HG03354 (cell line): ENCODE measurements around the gene MFN2.

Experiments used
- ATAC-seq: cut with Tn5 transposase; IDR thresholded peaks from one replicate; pipeline ENCODE4 v1.9.1; 2021; ENCODE audit warnings: mild to moderate bottlenecking; ENCODE audit not compliant: unreplicated experiment, poor library complexity, severe bottlenecking

Gene MFN2

DNA sequence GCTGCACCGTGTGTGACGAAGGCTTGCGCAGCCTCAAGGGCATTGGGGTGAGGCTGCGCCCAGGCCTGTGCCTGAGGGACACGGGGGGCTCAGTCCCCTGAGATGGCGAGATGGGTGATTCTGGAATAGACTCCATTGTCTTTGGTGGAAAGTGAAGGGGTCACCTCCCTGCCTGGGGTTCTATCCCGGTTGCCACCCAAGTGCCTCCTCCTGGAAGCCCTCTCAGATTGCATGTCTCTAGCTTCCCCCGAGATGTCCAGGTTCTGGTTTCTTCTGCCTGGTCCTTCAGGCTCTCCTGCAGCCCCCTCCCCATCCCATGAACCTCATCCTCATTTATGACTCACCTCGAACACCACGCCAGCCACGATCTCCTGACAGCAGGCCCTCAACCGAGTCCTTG, 22.3 kb upstream of the MFN2 start:
- no peak for ATAC-seq

DNA sequence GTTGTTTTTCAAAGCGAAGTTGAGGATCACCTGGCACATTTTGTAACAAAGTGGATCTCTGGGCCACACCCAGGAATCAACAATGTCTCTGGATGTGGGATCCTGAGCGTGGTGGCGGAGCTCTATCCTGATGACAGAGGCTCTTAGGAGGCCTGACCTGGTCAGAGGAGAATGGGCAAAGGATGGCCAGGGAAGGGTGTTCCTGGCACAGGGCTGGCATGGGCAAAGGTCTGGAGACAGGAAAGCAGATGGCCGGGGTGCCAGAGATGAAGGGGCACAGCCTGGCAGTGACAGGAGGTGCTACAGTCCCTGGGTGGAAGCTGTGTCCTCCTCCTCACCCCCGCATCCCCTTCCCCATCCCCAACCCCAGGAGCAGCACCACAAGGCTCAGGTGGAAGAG, 20.0 kb upstream of the MFN2 start:
- no peak for ATAC-seq

DNA sequence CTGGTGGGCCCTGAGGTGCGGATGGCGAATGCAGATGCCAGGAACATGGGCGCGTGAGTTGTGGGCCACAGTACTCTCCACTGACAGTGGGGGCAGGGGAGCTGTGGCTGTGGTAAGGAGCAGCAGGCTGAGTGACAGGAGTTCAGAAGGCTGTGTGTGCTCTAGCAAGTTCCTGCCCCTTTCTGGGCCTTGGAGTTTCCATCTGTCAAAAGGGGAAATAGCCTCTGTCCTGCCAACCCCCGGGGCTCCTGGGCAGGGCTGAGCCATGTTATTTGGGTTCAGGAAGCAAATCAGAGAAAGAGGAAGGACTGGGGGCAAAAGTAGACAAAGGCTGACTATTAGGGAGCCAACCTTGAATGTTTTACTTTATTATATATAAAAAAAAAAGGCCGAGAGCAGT, 19.5 kb upstream of the MFN2 start:
- ATAC-seq: no peak

DNA sequence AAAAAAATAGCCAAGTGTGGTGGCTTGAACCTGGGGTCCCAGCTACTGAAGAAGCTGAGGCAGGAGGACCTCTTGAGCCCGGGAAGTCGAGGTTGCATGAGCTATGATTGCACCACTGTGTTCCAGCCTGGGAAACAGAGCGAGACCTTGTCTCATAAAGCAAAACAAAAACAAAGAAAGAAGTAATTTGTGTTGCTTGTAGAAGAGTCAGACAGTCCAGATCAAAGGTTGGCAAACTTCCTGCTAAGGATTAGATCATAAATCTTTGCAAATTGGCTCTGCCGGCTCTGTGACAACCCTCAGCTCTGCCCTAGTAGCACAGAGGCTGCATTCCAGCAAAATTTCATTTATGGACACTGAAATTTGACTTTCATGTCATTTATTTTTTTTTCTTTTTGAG, 19.0 kb upstream of the MFN2 start:
- ATAC-seq: no peak

DNA sequence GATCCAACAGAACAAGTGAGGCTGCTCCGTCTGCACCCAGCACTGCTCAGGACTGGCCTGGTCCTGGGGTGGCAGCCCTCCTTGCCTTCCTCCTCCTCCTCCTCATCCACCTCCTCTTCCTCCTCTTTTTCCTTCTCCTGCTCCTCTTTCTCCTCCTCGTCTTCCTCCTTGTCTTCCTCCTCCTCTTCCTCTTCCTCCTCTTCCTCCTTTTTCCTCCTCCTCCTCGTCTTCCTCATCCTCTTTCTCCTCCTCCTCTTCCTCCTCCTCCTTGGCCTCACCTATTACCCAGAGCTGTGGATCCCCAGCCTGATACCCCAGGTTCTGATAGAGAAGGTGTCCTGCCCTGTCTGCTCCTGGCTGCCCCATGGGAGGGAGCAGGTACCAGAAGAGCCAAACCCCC, 16.6 kb upstream of the MFN2 start:
- no peak for ATAC-seq

DNA sequence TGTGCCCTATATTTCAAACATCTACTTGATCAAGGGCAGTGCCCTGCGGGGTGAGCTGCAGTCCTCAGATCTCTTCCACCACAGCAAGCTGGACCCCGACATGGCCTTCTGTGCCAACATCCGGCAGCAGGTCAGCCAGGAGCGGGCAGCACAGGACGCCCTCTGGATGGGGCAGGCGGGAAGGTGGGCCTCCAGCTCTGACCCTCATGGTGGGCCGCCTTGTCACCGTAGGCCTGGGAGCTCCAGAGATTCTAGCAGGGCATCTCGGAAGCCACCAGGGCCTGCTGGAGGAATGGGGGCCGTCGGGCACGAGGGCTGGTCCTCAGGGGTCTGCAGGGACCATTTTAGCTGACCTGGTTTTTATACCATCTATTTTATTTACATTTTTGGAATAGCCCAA, 15.6 kb upstream of the MFN2 start:
- ATAC-seq: no peak

DNA sequence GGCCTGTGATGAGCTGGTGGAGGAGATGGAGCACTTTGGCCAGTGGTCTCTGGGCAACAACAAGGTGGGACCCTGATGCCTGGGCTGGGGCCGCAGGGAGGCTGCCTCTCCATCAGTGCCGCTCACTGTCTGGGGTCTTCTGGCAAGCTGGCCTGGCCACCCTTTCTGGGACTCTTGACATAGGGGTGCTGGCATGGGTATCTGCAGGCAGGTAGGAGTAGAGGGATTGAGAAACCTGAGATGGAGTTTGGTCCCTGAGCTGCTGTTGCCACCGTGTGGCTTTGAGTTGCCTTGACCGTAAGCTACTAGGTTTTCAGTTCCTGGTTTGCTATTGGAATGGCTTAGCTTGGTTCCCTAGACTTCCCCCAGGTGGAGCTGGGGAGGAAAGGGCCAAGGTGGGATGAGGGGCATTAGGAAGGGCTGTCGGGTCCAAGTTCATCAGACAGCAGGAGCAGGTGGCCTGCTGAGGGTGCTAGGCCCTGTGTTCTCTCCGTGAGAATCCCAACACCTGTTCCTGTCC, 13.2 kb upstream of the MFN2 start:
- ATAC-seq: no peak

DNA sequence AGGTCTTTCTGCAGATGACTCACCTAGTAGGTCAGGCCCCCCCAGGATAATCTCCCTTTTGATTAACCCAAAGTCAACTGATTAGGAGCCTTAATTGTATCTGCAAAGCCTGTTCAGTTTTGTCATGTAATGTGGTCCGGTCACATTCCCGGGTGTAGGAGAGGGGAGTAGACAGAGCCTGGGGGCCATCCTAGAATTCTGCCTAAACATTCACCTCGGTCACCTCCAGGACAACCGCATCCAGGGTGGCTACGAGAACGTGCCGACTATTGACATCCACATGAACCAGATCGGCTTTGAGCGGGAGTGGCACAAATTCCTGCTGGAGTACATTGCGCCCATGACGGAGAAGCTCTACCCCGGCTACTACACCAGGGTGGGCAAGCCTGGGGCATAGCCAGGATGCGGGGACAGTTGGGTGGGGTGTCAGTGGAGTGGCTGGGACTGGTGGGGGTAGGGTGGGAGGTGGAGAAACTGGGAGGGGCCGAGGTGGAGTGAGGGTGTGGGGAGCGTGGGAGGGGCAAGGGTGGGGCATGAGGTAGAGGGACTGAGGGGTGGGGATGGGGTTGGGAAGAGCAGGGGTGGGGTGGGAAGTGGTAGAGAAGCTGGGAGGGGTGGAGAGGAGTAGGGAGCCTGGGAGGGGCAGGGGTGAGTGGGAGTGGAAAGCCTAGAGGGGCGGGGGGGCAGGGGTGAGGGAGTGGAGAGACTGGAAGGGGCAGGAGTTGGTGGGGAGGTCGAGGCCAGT, 9.6 kb upstream of the MFN2 start:
- no peak for ATAC-seq

DNA sequence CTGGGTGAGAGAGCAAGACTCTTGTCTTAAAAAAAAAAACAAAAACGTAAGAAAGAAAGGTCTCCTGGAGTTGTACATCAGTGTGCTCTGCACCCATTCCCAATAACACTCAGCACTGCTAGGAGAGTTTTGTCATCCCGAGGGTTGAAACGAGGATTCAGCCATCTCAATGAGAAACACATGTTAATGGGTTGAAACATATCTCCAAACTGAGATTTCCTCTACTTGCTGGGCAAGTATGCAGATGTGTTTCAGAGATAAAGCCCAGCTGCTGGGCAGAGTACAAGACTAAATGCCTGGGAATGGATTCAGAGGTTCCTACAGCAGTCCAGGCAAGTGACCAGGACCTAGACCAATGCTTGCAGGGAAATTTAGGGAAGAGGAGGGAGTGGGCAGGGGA, 2.6 kb upstream of the MFN2 start:
- ATAC-seq: no peak

DNA sequence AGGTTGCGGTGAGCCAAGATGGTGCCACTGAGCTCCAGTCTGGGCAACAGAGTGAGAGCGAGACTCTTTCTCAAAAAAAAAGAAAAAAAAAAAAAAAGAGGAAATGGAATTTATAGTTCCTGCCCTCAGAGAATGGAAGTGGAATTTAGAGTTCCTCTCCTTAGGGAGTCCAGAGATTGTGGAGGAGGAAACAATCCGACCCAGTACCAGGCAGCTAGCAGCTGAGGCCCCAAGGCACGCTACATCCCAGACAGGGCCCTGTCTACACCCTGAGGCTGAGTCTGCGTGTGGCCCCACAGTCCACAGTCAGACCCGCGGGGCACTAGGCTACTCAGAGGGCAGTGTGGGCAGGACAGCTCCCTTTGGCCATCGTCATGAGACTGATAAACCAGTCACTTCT, 1.9 kb upstream of the MFN2 start:
- ATAC-seq: no peak

DNA sequence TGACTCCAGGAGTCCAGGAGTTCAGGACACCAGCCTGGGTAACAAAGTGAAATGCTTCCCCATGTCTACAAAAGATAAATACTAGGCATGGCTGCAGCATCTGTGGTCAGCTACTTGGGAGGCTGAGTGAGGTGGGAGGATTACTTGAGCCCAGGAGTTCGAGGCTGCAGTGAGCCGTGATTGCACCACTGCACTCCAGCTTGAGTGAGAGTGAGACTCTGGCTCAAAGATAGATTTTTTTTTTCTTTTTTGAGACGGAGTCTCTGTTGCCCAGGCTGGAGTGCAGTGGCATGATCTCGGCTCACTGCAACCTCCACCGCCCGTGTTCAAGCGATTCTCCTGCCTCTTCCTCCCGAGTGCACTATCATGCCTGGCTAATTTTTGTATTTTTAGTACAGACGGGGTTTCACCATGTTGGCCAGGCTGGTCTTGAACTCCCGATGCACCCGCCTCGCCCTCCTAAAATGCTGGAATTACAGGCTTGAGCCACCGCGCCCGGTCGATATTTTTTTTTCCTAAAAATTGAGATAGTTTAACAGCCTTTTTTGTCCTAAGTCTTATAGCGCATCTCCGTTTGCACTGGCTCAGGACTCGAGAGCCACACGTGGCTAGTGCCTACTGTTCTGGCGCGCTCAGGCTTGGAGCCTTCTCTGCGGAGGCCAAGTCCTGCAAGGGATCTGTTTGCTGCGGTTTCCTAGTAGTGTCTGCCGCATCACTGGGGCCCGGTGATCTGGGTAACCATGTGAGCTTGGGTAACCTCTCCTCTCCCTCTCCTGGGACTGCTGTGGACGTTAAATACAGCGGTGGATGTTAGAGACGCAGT, 1.0 kb upstream of the MFN2 start:
- no peak for ATAC-seq

DNA sequence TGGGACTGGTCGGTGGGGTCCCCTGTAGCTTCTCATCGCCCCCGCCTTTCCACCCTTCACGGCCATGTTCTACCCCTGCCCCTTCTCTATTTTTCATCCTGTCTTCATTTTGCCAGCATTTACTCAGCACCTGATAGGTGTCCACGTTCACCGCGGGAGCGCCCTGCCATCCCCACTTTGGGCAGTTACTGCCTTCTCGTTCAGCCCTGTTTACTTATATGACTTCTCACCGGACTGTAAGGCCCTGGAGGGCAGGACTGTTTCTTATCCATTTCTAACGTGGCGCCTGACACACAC, 380 bp downstream of the MFN2 start:
- ATAC-seq: no peak

DNA sequence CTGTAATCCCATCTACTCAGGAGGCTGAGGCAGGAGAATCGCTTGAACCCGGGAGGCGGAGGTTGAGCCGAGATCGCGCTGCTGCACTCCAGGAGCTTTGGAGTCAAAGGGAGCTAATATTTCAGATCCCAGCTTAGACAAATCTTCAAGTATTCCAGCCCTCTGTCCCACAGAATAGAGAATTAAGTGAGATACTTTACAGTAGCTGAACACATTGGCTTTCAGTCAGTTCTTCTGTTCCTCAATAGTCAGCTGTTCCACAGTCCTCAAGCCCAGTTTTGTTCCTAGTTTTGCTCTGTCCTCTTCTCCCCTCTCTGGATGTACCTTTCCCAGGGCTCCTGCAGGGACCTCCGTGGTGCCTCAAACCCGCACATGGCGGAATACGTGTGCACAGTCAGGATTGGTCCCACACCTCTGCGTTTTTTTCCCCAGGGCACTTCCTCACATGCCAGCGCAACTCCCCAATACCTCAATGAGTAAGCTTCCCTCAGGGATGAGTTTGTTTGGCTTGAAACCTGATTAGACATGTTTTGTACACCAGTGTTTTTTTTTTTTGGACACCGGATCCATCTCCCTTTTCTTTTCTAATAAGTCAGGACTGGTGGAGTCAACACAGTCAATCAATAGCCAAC, 1.2 kb downstream of the MFN2 start:
- ATAC-seq: no peak

DNA sequence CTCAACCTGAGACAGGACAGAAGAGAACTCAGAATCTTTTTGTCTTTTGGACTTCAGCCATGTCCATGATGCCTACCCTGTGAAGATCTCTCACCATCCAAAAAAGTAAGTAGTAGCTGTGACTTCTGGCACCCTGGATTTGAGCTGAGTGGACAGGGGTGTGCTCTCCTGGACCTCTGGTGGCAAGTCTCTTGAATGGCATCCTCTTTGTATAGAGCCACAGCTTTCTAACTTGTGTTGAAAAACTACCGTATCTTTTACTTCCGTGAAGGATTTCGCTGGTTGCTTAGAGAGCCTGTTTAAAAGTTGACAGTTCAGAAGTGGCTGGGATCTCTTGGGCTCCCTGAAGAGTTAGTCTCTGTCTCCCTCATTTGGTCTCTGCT, 1.8 kb downstream of the MFN2 start:
- ATAC-seq: no peak

DNA sequence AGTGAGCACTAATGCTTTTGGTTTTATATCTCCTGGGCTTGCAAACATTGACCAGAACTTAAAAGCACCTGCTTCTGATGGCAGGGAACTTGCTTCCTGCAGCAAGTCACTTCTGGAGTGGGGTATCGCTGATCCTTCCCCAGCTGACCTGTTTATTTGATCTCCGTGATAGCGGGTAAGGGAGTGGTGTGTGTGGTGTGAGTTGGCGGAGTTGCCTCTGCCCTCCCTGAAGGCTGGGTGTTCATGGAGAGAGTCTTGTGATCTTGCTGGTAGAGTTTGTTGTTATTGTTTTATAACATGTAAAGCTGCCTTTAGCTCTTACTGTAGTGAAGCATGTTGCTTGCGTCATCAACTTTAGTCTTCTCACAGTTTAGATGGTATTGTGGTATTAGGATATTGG, 3.9 kb downstream of the MFN2 start:
- no peak for ATAC-seq

DNA sequence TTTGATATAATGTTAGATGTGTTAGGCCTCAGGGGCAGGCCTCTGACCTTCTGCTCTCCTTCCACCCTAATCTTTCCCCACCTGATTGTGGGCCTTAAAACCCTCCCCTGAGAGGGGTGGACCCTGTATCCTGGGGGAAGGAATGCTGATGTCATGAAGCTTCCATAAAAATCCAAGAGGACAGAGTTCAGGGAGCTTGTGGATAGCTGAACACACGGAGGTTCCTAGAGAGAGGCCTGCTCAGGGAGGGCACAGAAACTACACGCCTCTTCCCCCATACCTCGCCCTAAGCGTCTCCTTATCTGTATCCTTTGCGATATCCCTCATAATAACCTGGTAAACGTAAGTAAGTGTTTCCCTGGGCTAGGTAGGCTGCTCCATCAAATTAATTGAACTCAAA, 4.3 kb downstream of the MFN2 start:
- no peak for ATAC-seq

DNA sequence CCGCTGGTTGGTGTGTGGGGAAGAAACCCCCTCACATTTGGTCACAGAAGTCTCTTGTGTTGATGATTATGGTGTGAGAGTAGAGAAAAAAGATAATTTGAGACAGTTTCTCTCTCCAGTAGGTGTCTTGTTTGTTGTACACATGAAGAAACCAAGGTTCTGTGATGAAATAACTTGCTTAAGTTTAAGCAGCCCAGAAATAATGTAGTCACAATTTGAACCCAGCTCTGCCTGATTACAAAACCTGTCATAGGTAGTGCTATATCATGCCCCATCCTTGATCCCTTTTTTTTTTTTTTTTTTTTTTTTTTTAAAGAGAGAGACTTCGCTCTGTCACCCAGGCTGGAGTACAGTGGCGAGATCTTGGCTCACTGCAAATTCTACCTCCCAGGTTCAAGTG, 4.9 kb downstream of the MFN2 start:
- ATAC-seq: no peak

DNA sequence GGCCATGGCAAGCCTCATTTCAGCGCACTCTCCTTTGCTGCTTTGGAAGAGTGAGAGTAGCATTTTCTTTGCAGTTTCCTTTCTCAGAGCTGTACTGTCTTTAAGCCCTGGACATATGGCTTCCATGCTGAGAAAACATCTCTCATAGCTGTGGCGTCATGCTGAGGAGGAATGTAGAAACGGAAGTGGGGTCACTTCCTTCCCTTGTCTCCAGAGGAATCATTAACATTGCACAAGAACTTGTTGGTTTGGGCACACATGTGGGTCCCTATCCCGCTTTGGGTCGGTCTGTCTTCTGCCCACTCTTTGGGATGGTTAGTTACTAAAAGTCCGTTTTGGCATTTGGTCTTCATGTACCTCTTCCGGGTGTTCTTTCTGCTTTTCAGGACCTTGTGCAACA, 5.6 kb downstream of the MFN2 start:
- ATAC-seq: no peak

DNA sequence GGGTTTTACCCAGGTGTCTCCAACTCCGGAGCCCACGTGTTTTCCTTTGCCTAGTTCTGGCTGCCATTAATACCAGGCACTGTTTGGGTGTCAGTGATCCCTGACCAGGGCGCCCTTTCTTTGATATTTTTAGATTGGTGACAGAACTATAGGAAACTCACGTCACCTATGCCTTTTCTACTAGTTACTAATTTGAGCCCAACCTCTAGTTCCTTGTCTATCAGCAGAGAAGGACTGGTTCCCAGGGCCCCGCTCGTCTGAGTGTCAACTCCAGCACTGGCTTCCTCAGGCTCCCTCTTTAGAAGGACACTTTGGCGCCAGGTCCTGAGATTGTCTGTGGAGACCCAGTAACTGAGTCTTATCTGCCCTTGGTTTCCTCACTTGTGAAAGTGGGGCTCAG, 9.4 kb downstream of the MFN2 start:
- no peak for ATAC-seq

DNA sequence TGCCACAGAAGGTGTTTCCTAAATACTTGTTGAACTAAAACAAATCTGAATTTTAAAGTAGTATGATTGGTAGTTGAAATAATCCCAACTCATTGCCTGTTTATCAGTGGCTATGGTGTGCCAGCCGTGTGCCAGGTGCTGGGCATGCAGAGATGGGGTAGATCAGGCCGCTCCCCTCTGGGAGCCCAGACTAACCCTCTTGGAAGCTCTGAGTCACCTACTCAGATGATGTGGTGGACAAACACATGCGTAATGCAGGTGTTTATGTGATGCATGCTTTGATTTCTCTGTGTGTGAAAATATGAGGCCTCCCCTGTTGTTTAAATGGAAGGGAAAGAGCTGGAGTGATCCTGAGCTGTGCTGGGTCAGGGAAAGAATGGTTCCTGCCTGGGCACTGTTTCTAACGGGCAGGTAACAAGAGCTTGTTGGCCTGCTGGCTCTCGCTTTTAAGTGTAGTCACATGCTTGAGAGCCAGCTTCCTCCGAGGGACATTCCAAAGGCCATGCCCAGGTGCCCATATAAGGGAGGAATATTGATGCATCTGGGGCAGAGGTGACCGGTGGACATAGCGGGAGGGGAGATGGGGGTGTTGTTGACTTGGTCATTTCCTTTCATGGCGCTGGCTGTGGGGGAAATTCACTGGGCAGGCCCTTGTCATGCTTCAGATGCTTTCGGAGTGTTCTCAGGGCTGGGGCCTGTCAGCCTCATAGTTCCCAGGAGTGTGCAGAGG, 10.2 kb downstream of the MFN2 start:
- ATAC-seq: no peak
